HepG2 (cell line): ENCODE measurements around the gene MSMP. TPM values are rescaled to one million over a fixed set of nuclear protein-coding genes. Genes with fewer than 3 reads are reported as not detected.

ENCODE experiments used
- ATF1 ChIP-seq: IDR thresholded peaks from 2 replicates; pipeline ENCODE4 v1.6.1; 2016; ENCODE audit warnings: mild to moderate bottlenecking, control low read depth
- BRCA1 ChIP-seq: sonication (generic); formaldehyde crosslinking; IDR thresholded peaks from 2 replicates; pipeline ENCODE4 v1.4.0; 2020; ENCODE audit warnings: missing genetic modification reagents
- DRAP1 ChIP-seq: IDR thresholded peaks from 2 replicates; pipeline ENCODE4 v1.6.1; 2016; ENCODE audit warnings: missing genetic modification reagents, missing compliant biosample characterization
- HNRNPK ChIP-seq: fragments of 200-400 bp; formaldehyde crosslinking; IDR thresholded peaks from 2 replicates; pipeline ENCODE4 v1.6.1; 2018; ENCODE audit warnings: low read length, low read depth, moderate library complexity, mild to moderate bottlenecking; ENCODE audit not compliant: poor library complexity, severe bottlenecking
- KLF16 ChIP-seq, 2 experiments: sonication (generic) in 1 of 2; formaldehyde crosslinking in 1 of 2; IDR thresholded peaks; 2 replicates each; pipeline versions ENCODE4 v1.6.1 to v1.8.0; 2016 to 2023; ENCODE audit warnings: missing genetic modification reagents in 2 of 2, missing compliant biosample characterization in 1 of 2
- SRY ChIP-seq: sonication (generic); formaldehyde crosslinking; IDR thresholded peaks from 2 replicates; pipeline ENCODE4 v1.8.0; 2022; ENCODE audit warnings: mild to moderate bottlenecking, missing genetic modification reagents
- STAG1 ChIP-seq: sonication (generic); formaldehyde crosslinking; IDR thresholded peaks from 2 replicates; pipeline ENCODE4 v1.4.0; 2020; ENCODE audit warnings: missing genetic modification reagents
- TOE1 ChIP-seq: sonication (generic); formaldehyde crosslinking; IDR thresholded peaks from 2 replicates; pipeline ENCODE4 v1.4.0; 2020; ENCODE audit warnings: mild to moderate bottlenecking, missing genetic modification reagents
- XBP1 ChIP-seq: sonication (generic); formaldehyde crosslinking; IDR thresholded peaks from 2 replicates; pipeline ENCODE4 v1.5.0; 2020; ENCODE audit warnings: missing genetic modification reagents
- ZBED4 ChIP-seq: sonication (generic); formaldehyde crosslinking; IDR thresholded peaks from 2 replicates; pipeline ENCODE4 v1.4.0; 2020; ENCODE audit warnings: missing genetic modification reagents, borderline replicate concordance
- ZFP36 ChIP-seq: fragments of 150-350 bp; IDR thresholded peaks from 2 replicates; pipeline ENCODE4 v1.6.1; 2018; ENCODE audit warnings: borderline replicate concordance, low read length, low read depth; ENCODE audit not compliant: partially characterized antibody
- ZFP82 ChIP-seq: sonication (generic); formaldehyde crosslinking; IDR thresholded peaks from 2 replicates; pipeline ENCODE4 v1.5.1; 2020; ENCODE audit warnings: mild to moderate bottlenecking, missing genetic modification reagents, borderline replicate concordance
- ZIK1 ChIP-seq: sonication (generic); formaldehyde crosslinking; IDR thresholded peaks from 2 replicates; pipeline ENCODE4 v1.5.0; 2020; ENCODE audit warnings: mild to moderate bottlenecking, low read depth, missing genetic modification reagents, borderline replicate concordance
- ZNF235 ChIP-seq: sonication (generic); formaldehyde crosslinking; IDR thresholded peaks from 2 replicates; pipeline ENCODE4 v1.8.1; 2023; ENCODE audit warnings: mild to moderate bottlenecking, missing genetic modification reagents, borderline replicate concordance
- ZNF629 ChIP-seq: sonication (generic); formaldehyde crosslinking; conservative IDR thresholded peaks from 2 replicates; pipeline ENCODE4 v1.5.0; 2020; ENCODE audit warnings: missing genetic modification reagents
- ZNF747 ChIP-seq: sonication (generic); formaldehyde crosslinking; IDR thresholded peaks from 2 replicates; pipeline ENCODE4 v1.8.1; 2023; ENCODE audit warnings: missing genetic modification reagents, mild to moderate bottlenecking, borderline replicate concordance
- ZSCAN30 ChIP-seq: sonication (generic); formaldehyde crosslinking; IDR thresholded peaks from 2 replicates; pipeline ENCODE4 v1.5.0; 2020; ENCODE audit warnings: mild to moderate bottlenecking, missing genetic modification reagents
- polyA plus RNA-seq, 8 experiments: library from polyadenylated mRNA; depleted of rRNA in 3 of 8; stranded (reverse) in 7 of 8; unstranded in 1 of 8; fragments of >200 nt; fragmentation: Illumina TruSeq in 4 of 8; extraction: Trizol in 4 of 8; gene quantifications; 2 replicates each; pipeline versions ENCODE4 v1.2.1 to v1.2.3, GENCODE V29; 2011 to 2016; ENCODE audit warnings: low read depth in 4 of 8, missing spikeins in 1 of 8, mixed read lengths in 1 of 8; ENCODE audit not compliant: insufficient read depth in 1 of 8
- total RNA-seq, 5 experiments: library from RNA; depleted of rRNA; stranded (reverse); fragments of >200 nt; fragmentation: Illumina TruSeq; extraction: Trizol; gene quantifications; 2 replicates each; pipeline ENCODE4 v1.2.3, GENCODE V29; 2016; ENCODE audit warnings: low read depth in 1 of 5
- TF ChIP-seq, protein P1 (sequence below): sonication (generic); formaldehyde crosslinking; IDR thresholded peaks from 2 replicates; pipeline ENCODE4 v1.5.1; 2020; ENCODE audit warnings: missing genetic modification reagents, mild to moderate bottlenecking, borderline replicate concordance
- TF ChIP-seq, protein P2 (sequence below): sonication (generic); formaldehyde crosslinking; IDR thresholded peaks from 2 replicates; pipeline ENCODE4 v1.8.1; 2022; ENCODE audit warnings: low read depth, mild to moderate bottlenecking, missing genetic modification reagents

The MSMP gene
- total and polyA plus RNA-seq, 2 of the 13 experiments (the other 11 are each of a cell fraction or from before 2014, with no cell fraction given) = 0.24 to 0.46 TPM

DNA sequence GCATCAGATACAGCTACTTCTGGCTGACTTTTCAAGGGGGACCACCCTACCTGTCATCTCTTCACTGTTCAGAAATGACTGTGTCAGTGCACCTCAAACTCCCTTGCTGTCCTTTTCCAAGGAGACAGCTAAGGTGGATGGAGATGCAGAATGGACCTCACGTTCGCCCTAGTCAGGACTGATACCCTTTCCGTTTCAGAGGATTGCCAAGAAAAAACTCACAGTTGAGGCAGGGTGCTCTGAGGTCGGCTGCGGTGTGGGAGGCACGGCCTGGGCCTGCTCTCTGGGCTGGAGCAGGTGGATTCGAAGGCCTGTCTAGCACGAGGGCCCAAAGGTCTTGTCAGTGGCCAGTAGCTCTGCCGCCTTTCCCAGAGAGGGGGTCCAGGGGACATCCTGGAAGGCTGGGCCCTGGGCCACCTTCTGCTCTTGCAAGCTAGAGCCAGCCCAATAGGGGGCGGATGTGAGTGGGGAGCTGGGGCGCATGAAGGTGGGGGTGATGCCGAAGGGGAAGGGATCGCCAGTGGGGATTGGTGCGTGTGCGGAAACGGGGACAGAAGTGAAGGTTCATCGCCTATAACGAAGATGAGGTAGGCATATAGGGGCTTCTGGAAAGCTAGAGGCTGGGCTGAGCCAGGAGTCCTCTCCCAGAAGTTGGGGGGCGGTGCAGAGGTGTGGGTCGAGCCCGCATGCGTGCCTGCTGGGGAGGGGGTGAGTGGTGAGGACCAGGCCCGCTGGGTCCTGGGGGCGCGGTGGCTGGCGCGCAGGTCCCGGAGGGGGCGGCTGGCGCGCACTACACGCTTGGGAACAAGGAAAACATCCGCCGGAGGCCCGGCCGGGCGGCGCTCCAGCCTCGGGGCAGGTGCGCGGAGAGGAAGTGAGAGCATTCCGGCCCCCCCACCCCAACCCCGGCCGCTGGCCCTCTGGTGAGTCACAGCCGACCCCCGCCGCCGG, 2.5 kb upstream of the MSMP start (continued):
- TF ChIP-seq, protein P1, sequence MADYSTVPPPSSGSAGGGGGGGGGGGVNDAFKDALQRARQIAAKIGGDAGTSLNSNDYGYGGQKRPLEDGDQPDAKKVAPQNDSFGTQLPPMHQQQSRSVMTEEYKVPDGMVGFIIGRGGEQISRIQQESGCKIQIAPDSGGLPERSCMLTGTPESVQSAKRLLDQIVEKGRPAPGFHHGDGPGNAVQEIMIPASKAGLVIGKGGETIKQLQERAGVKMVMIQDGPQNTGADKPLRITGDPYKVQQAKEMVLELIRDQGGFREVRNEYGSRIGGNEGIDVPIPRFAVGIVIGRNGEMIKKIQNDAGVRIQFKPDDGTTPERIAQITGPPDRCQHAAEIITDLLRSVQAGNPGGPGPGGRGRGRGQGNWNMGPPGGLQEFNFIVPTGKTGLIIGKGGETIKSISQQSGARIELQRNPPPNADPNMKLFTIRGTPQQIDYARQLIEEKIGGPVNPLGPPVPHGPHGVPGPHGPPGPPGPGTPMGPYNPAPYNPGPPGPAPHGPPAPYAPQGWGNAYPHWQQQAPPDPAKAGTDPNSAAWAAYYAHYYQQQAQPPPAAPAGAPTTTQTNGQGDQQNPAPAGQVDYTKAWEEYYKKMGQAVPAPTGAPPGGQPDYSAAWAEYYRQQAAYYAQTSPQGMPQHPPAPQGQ (CRISPR knock-in tag) = no peak
- no peak for TF ChIP-seq STAG1 (CRISPR knock-in tag)
- TF ChIP-seq ATF1 = no peak
- no peak for TF ChIP-seq TOE1 (CRISPR knock-in tag)
- 0 out of 2 replicates have a peak, but pooled peaks have one; percentile 73 for TF ChIP-seq ZNF235 (CRISPR knock-in tag)
- TF ChIP-seq ZIK1 (CRISPR knock-in tag) = no peak
- TF ChIP-seq, protein P2, sequence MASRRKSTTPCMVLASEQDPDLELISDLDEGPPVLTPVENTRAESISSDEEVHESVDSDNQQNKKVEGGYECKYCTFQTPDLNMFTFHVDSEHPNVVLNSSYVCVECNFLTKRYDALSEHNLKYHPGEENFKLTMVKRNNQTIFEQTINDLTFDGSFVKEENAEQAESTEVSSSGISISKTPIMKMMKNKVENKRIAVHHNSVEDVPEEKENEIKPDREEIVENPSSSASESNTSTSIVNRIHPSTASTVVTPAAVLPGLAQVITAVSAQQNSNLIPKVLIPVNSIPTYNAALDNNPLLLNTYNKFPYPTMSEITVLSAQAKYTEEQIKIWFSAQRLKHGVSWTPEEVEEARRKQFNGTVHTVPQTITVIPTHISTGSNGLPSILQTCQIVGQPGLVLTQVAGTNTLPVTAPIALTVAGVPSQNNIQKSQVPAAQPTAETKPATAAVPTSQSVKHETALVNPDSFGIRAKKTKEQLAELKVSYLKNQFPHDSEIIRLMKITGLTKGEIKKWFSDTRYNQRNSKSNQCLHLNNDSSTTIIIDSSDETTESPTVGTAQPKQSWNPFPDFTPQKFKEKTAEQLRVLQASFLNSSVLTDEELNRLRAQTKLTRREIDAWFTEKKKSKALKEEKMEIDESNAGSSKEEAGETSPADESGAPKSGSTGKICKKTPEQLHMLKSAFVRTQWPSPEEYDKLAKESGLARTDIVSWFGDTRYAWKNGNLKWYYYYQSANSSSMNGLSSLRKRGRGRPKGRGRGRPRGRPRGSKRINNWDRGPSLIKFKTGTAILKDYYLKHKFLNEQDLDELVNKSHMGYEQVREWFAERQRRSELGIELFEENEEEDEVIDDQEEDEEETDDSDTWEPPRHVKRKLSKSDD (CRISPR knock-in tag) = no peak
- peak; percentile 24; the same call in 1 of the 2 replicates for TF ChIP-seq SRY
- TF ChIP-seq ZFP82 (CRISPR knock-in tag) = no peak
- TF ChIP-seq ZNF747 (CRISPR knock-in tag) = peak; percentile 50; the same call in 1 of the 2 replicates
- no peak for TF ChIP-seq ZFP36
- peak; percentile 27; the same call in 1 of the 2 replicates for TF ChIP-seq ZBED4
- 0 out of 4 replicates have a peak, but pooled peaks of 1 of the 2 experiments have one; percentile 53 for TF ChIP-seq KLF16 (CRISPR knock-in tag; IDR thresholded peaks at IDR 0.05)
- TF ChIP-seq HNRNPK = peak; percentile 81
- no peak for TF ChIP-seq XBP1 (CRISPR knock-in tag)
- TF ChIP-seq BRCA1 (CRISPR knock-in tag) = 0 out of 2 replicates have a peak, but pooled peaks have one; percentile 36
- peak; percentile 84; the same call in 1 of the 2 replicates for TF ChIP-seq ZSCAN30 (CRISPR knock-in tag)
- TF ChIP-seq DRAP1 (CRISPR knock-in tag) = no peak; the same call in 1 of the 2 replicates
- TF ChIP-seq ZNF629 (CRISPR knock-in tag) = no peak
